ENCODE data around the gene MRPL49.

MRPL49 gene

GRCh38 chr11:65121865-65122696 is at the start of gene MRPL49, which contains the start of gene FAU:
TSS of gene MRPL49 (plus strand) at chr11:65122321. CDS start at chr11:65122347, 26 bp downstream.
TSS of gene FAU (minus strand) at chr11:65122134. CDS start at chr11:65121813, 321 bp downstream.
- in situ Hi-C loops (cut with MboI; ENCODE audit: low sequenced_read_pairs) = no loop called here

GRCh38 chr11:65072631-65072966 is 49.5 kb upstream of the MRPL49 start:
- in situ Hi-C loops (cut with MboI; ENCODE audit: low sequenced_read_pairs) = no loop called here

DNA sequence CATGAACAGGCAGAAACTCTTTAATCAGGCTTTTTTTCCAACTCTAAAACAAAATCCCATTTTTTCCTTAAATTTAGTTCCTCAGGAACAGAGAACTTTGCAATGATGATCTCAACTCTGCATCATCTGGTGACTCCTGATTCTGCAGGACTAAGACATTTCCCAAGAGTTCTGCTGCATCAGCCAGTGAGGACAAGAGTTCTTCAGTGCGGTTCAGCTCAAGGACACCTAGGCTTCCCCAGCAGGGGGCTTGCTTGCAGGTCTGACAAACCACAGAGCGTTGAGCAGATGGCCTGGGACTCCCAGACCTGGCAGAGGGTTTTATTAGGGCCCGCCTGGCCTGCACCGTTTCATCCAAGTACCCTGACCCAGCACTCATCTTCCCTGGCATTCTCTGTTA is 44.7 kb upstream of the MRPL49 start:
- in situ Hi-C loops (cut with MboI; ENCODE audit: low sequenced_read_pairs) = no loop called here

DNA sequence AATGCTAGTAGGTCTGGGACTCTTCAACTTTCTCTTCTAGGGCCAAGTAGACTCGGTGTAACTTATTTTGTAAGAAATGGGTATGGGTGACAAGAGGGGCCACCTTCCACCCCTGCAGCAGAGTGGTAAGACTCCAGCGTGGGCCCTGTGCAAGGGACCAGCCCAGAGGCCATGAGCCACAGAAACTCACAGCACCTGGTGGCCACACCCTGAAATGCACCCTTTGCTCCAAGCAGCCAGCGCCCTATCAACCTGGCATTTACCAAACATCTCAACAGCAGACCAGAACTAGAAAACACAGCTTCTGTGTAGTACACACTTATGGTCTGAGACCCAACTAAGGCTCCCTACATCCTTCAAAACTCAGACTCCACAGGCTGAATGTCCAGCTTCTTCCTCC is 44.0 kb upstream of the MRPL49 start:
- in situ Hi-C loops (cut with MboI; ENCODE audit: low sequenced_read_pairs) = no loop called here

- in situ Hi-C loops (cut with MboI; ENCODE audit: low sequenced_read_pairs) = no loop called here
Observed at GRCh38 chr11:65078786-65079342, 43.3 kb upstream of the MRPL49 start.

GRCh38 chr11:65083134-65083833 is 38.8 kb upstream of the MRPL49 start:
- in situ Hi-C loops (cut with MboI; ENCODE audit: low sequenced_read_pairs) = loop anchor here (5.0 kb wide), 1 partner anchor 56 kb away; the partner anchor contains the start of gene SNX15

DNA sequence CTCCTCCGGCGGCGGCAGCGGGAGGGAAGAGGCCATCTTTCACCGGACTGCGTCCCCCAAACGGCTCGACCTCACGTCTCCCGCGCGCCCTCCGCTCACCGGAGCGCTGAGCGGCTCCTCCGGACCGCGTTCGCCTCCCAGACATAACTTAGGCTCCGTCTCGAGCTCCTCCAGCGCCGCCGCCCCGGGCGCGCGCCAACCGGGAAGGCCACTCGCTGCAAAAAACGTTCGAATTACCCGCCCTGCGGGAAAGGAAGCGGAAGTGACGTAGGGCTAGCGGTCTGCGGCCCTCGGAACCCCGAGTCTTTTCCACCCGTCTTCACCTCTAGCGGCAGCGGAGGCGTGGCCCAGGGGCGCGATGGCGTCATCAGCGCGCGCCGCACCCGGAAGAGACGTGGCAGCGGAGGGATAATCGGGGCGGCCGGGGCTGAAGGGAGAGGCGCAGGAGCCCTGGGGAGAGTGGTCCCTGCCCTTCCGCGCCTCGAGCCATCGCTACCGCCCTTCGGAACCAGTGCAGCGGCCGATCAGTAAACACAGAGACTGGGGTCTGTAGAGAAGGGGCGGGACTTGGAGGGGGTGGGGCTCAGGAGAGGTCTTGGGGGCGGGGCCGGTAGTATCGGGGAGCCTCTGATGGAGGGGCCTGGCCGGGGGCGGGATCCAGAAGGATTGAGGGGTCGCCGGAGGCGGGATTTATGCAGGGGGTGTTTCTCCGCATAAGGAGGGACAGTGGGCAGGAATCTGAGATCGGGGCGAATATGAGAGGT is 38.1 kb upstream of the MRPL49 start, which contains the start of the genes CDCA5 and ZFPL1:
TSS of gene CDCA5 (minus strand) at position 207 of the 764 bp plus-strand sequence. CDS start at position 145, 62 bp downstream.
TSS of gene ZFPL1 (plus strand) at position 389 of the 764 bp plus-strand sequence. CDS start 477 bp downstream, outside the sequence.
- in situ Hi-C loops (cut with MboI; ENCODE audit: low sequenced_read_pairs) = loop anchor here (5.0 kb wide), 1 partner anchor 57 kb away; the partner anchor contains the start of gene SNX15

DNA sequence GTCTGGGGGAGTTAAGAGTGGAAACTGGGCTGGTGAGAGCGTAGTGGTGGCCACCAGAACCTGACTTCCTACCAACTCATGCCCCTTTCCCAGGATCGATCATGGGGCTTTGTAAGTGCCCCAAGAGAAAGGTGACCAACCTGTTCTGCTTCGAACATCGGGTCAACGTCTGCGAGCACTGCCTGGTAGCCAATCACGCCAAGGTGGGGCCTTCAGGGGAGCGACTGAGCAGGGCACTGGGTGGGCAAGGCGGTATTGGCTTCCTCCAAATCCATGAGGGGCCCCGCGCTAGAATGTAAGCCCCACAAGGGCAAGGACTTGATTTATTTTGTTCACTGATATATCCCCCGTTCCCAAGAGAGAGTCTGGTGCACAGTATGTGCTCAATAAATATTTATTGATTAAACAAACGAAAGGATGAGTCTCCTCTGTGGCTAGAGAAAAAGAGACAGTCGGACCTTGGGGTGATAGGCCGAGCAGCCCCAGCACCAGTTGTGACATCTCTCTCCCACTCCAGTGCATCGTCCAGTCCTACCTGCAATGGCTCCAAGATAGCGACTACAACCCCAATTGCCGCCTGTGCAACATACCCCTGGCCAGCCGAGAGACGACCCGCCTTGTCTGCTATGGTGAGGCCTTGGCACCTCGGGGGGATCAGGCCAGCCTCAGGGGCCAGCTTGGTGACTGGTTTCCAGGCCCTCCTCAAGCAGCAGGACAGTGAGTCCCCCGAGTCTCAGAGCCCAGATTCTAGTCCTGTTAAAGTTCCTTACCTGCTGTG is 37.3 kb upstream of the MRPL49 start:
- in situ Hi-C loops (cut with MboI; ENCODE audit: low sequenced_read_pairs) = loop anchor here (5.0 kb wide), 1 partner anchor 57 kb away; the partner anchor contains the start of gene SNX15

DNA sequence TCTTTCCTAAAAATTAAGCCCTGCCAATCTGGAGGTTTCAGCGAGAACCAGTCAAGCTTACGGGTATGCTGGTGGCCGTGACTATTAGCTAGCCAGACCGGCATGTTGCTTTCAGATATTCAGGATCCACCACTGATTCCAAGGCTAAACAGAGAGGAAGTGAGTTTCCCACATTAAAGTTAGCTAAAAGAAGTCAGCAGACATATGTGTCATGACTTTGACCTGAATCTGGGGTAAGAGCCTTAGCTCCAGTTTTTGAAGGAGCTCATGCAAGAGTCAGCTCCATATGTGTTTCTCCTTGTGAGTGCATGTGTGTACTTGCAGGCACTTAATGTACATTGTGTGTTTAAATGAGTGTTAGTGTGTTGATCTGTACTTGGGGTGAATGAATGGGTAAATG is 36.7 kb upstream of the MRPL49 start:
- in situ Hi-C loops (cut with MboI; ENCODE audit: low sequenced_read_pairs) = no loop called here

DNA sequence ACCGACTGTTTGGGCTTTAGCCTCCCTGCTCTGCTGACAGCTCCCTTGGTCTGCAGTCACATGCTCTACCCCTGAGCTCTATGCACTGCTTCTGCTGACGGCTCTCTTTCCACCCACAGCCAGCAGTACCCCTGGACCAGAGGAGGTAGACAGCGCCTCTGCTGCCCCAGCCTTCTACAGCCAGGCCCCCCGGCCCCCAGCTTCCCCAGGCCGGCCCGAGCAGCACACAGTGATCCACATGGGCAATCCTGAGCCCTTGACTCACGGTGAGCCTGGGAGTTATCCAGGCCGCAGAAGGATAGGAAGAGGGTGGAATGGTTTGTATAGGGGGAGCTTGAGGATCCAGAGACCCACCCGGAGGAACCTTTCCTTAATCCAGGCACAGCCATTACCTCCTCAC is 35.3 kb upstream of the MRPL49 start:
- in situ Hi-C loops (cut with MboI; ENCODE audit: low sequenced_read_pairs) = no loop called here

- in situ Hi-C loops (cut with MboI; ENCODE audit: low sequenced_read_pairs) = no loop called here
Observed at GRCh38 chr11:65087216-65087615, 34.9 kb upstream of the MRPL49 start.

DNA sequence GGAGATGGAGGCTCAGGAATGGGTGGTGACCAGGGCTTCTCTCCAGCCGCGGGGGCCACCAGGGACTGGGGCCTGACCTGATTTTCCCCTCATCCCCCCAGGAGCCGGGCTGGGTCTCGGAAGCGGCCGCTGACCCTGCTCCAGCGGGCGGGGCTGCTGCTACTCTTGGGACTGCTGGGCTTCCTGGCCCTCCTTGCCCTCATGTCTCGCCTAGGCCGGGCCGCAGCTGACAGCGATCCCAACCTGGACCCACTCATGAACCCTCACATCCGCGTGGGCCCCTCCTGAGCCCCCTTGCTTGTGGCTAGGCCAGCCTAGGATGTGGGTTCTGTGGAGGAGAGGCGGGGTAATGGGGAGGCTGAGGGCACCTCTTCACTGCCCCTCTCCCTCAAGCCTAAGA is 34.3 kb upstream of the MRPL49 start:
- in situ Hi-C loops (cut with MboI; ENCODE audit: low sequenced_read_pairs) = no loop called here

DNA sequence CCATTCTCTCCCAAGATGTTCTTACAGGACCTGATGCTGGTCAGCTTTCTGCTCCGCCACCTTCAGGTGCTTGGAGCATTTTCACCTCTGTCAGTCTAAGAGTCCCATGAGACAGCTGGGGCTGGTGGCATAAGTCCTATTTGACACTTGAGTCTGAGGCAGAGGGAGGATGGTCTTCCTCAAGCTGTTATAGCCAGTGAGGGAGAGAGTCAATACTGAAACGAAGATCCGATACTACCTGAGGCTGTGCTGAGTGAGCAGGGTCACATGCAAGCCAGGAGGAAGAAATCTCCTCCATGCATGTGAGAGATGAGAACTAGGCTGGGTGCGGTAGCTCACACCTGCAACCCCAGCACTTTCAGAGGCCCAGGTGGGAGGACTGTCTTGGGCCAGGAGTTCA is 32.5 kb upstream of the MRPL49 start:
- in situ Hi-C loops (cut with MboI; ENCODE audit: low sequenced_read_pairs) = no loop called here

DNA sequence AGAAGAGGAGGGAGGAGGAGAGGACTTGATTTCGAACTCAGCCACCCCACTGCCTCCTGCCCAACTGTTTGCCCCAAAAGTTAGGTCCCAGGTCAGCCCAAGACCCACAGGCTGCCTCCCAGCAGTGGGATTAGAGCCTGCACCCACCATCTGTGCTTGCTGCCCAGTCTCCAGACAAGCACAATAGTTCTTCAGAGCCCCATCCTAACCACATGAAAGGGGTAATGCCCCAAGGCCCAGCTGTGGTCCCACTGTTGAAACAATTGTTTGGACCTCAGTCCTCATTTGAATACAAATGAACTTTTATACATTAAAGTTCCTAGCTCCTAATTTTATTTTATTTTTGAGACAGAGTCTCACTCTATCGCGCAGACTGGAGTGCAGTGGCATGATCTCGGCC is 31.5 kb upstream of the MRPL49 start:
- in situ Hi-C loops (cut with MboI; ENCODE audit: low sequenced_read_pairs) = no loop called here

DNA sequence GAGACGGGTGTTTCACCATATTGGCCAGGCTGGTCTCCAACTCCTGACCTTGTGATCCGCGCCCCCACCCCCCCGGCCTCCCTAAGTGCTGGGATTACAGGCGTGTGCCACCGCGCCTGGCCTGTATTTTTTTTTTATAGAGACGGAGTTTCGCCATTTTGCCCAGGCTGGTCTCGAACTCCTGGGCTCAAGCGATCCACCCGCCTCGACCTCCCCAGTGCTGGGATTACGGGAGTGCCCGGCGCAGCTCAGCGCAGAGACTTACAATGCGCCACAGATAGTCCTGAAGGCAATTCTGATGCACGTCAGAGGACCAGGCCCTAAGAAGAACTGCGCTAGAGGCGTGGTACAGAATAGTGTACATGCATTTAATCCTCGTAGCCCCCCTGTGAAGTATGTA is 26.7 kb upstream of the MRPL49 start:
- in situ Hi-C loops (cut with MboI; ENCODE audit: low sequenced_read_pairs) = no loop called here

GRCh38 chr11:65095974-65096806 is 25.9 kb upstream of the MRPL49 start, which contains the start of gene VPS51:
TSS of gene VPS51 (plus strand) at chr11:65096214. CDS start at chr11:65096251, 37 bp downstream.
- in situ Hi-C loops (cut with MboI; ENCODE audit: low sequenced_read_pairs) = no loop called here

GRCh38 chr11:65096926-65097325 is 25.2 kb upstream of the MRPL49 start:
- in situ Hi-C loops (cut with MboI; ENCODE audit: low sequenced_read_pairs) = no loop called here

DNA sequence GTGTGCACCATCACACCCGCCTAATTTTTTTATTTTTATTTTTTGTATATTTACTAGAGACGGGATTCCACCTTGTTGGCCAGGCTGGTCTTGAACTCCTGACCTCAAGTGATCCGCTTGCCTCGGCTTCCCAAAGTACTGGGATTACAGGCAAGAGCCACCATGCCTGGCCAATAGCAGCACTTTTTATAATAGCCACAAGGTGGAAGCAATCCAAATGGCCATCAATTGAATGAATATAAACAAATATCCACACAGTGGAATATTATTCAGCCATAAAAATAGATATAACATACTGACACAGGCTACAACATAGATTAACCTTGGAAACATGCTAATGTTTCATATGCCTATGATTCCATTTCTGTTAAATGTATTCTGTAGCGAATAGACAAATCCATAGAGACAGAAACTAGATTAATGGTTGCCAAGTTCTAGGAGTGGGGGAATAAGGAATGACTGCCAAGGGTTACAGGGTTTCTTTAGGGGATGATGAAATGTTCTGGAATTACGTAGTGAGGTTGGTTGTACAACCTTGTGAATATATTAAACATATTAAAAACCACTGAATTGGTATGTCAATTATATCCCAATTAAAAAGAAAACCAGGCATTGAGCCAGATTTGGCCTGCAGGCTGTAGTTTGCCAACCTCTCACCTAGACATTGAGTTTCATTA is 21.3 kb upstream of the MRPL49 start:
- in situ Hi-C loops (cut with MboI; ENCODE audit: low sequenced_read_pairs) = no loop called here

Data from HL-60/S4 (cell line).